Fibroblast of skin of back (primary cell): Measurements from ENCODE around the gene CADM2.
"Not testable (repeated sequence)": the region's sequence is repeated elsewhere in the genome, so short reads cannot be mapped to it uniquely, and the experiment has no call there.

Experiments used
- DNase-seq: peaks from one replicate; pipeline ENCODE4 v3.0.0-alpha.2; 2013

CADM2 gene

GRCh38 chr3:85495602-85496001 is 536.8 kb downstream of the CADM2 start:
- DNase-seq: no peak

GRCh38 chr3:85498177-85498576 is 539.4 kb downstream of the CADM2 start:
- DNase-seq: no peak

GRCh38 chr3:85502148-85502875 is 543.5 kb downstream of the CADM2 start:
- no peak for DNase-seq

- not testable (repeated sequence) for DNase-seq
Observed at GRCh38 chr3:85504129-85504784, 545.5 kb downstream of the CADM2 start.

GRCh38 chr3:85504785-85505511 is 546.2 kb downstream of the CADM2 start:
- DNase-seq: not testable (repeated sequence)

GRCh38 chr3:85507052-85507451 is 548.3 kb downstream of the CADM2 start:
- not testable (repeated sequence) for DNase-seq

- DNase-seq: no peak
Observed at GRCh38 chr3:85508659-85509058, 549.9 kb downstream of the CADM2 start.

GRCh38 chr3:85516146-85516545 is 557.4 kb downstream of the CADM2 start:
- DNase-seq: no peak

- no peak for DNase-seq
Observed at GRCh38 chr3:85524104-85524503, 565.3 kb downstream of the CADM2 start.

- no peak for DNase-seq
Observed at GRCh38 chr3:85525264-85525663, 566.5 kb downstream of the CADM2 start.

- no peak for DNase-seq
Observed at GRCh38 chr3:85533586-85533985, 574.8 kb downstream of the CADM2 start.

- DNase-seq: no peak
Observed at GRCh38 chr3:85535517-85535916, 576.7 kb downstream of the CADM2 start.

GRCh38 chr3:85539232-85539631 is 580.4 kb downstream of the CADM2 start:
- DNase-seq: no peak

- DNase-seq: no peak
Observed at GRCh38 chr3:85554153-85554552, 595.4 kb downstream of the CADM2 start.

GRCh38 chr3:85560088-85560785 is 601.4 kb downstream of the CADM2 start:
- peak; percentile 12 for DNase-seq

GRCh38 chr3:85567071-85567676 is 608.4 kb downstream of the CADM2 start:
- DNase-seq: peak; percentile 22

GRCh38 chr3:85570819-85571218 is 612.0 kb downstream of the CADM2 start:
- DNase-seq: no peak

- DNase-seq: peak; percentile 5
Observed at GRCh38 chr3:85571835-85572234, 613.0 kb downstream of the CADM2 start.

- peak; percentile 25 for DNase-seq
Observed at GRCh38 chr3:85572426-85572825, 613.6 kb downstream of the CADM2 start.

GRCh38 chr3:85572978-85573377 is 614.2 kb downstream of the CADM2 start:
- DNase-seq: no peak

- DNase-seq: peak; percentile 58
Observed at GRCh38 chr3:85574006-85574705, 615.4 kb downstream of the CADM2 start.
